GM06990 (cell line): ENCODE measurements around the gene CFAP20.

Source experiments
- DNase-seq: peaks from one replicate; pipeline ENCODE4 v3.0.0-alpha.2; 2011; ENCODE audit not compliant: insufficient read length; ENCODE audit errors: extremely low read depth
- H3K27me3 ChIP-seq: replicated peaks from 2 replicates; pipeline ENCODE4 v1.6.0; 2011; ENCODE audit warnings: low read length; ENCODE audit not compliant: control insufficient read depth, insufficient read depth
- H3K36me3 ChIP-seq: 2 replicates; pipeline ENCODE4 v1.5.1; 2011; ENCODE audit warnings: low read length; ENCODE audit not compliant: control insufficient read depth, insufficient read depth
- H3K4me3 ChIP-seq: replicated peaks from 2 replicates; pipeline ENCODE4 v1.5.1; 2011; ENCODE audit warnings: low read depth, mild to moderate bottlenecking, control low read depth, low read length
- CTCF ChIP-seq: IDR thresholded peaks from 2 replicates; pipeline ENCODE4 v1.5.1; 2011; ENCODE audit warnings: low read length, control low read depth, mild to moderate bottlenecking, inconsistent platforms; ENCODE audit not compliant: insufficient read depth, poor library complexity, severe bottlenecking

CFAP20 gene

GRCh38 chr16:58158725-58159124 lies 29.5 kb upstream of the CFAP20 start:
- Histone ChIP-seq H3K4me3 (no peak overlapping the region), H3K27me3 (no peaks in the 10 kb centered on the region), H3K36me3 (peaks cover 18% of the 10 kb centered on the region)
- DNase-seq: no peak
- no peak for TF ChIP-seq CTCF

- DNase-seq: peak; percentile 3
- TF ChIP-seq CTCF: no peak
- no peaks in the 10 kb centered on the region for H3K27me3 ChIP-seq
- no peak overlapping the region for H3K4me3 ChIP-seq
- peaks cover 14% of the 10 kb centered on the region for H3K36me3 ChIP-seq
Observed at GRCh38 chr16:58157951-58158540, 28.9 kb upstream of the CFAP20 start.

GRCh38 chr16:58157239-58157638 lies 28.1 kb upstream of the CFAP20 start:
- no peaks in the 10 kb centered on the region for H3K27me3 ChIP-seq
- DNase-seq: no peak
- H3K36me3 ChIP-seq: peaks cover 14% of the 10 kb centered on the region
- no peak for TF ChIP-seq CTCF
- no peak overlapping the region for H3K4me3 ChIP-seq

DNA sequence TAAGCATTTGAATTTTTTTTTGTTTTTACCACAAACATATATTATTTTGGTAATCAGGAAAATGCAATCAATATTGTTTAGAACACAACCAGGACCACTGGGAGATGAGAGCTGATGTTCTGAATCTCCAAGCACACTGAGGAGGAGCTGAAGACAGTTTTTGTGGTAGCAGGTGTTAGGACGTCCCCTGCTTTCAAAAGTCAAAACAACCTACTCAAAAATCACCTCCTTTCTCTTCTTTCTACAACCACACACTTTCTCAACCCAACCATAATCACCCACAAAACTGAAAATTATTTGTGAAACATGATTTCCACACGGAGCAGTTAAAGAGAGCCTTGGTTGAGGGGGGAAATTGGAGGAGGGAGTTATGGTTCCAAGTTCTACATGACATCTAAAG lies 26.7 kb upstream of the CFAP20 start:
- H3K27me3 ChIP-seq: no peaks in the 10 kb centered on the region
- H3K36me3 ChIP-seq: peaks cover 9% of the 10 kb centered on the region
- no peak for DNase-seq
- no peak for TF ChIP-seq CTCF
- no peak overlapping the region for H3K4me3 ChIP-seq

- DNase-seq: no peak
- Histone ChIP-seq H3K36me3 (peaks cover 8% of the 10 kb centered on the region), H3K27me3 (no peaks in the 10 kb centered on the region), H3K4me3 (no peak overlapping the region)
- no peak for TF ChIP-seq CTCF
Observed at GRCh38 chr16:58154345-58154744, 25.2 kb upstream of the CFAP20 start.
